HG02981 (cell line): Measurements from ENCODE around the gene HAUS7.

Experiments
- ATAC-seq: cut with Tn5 transposase; IDR thresholded peaks from one replicate; pipeline ENCODE4 v1.9.1; 2021; ENCODE audit warnings: mild to moderate bottlenecking, moderate library complexity; ENCODE audit not compliant: unreplicated experiment

HAUS7 gene

DNA sequence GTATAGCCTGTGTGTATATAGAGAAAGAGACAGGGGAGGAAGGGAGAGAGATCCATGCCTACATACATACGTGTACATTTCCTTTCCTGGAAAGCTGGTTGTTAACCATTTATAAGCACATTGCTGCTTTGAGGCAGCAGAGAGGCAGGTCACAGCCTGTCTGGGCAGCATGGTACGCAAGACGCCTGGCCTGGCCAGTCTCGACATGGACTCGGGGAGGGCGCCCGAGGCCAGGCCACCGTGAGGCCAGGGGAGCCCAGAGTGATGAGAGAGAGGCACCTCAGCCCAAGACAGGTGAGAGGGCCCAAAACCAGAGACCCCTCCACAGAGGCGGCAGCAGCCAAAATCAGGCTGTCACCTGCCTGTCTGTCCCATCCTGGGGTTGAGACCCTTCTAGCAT lies 28.4 kb downstream of the HAUS7 start:
- no peak for ATAC-seq

DNA sequence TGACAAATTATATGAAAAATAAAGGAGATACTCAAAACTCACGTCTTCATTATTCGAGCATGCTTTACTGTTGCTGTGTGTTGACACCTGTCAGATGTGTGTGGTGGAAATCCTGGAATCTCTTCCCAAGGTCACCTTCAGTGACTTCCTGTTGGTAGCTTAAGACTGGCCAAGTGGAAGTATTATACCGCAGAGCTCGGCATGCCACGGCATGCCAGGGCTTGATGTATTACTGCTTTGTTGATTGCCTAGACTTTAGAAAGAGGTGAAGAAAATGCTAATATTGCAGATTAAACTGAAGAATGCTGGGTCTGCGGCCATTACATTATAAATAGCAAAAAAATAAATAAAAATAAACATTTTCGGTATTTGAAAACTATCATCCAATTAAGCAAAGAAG lies 29.1 kb downstream of the HAUS7 start:
- ATAC-seq, result no peak

GRCh38 chrX:153440556-153441135 lies 29.7 kb downstream of the HAUS7 start:
- no peak for ATAC-seq

GRCh38 chrX:153439977-153440376 lies 30.4 kb downstream of the HAUS7 start:
- no peak for ATAC-seq

DNA sequence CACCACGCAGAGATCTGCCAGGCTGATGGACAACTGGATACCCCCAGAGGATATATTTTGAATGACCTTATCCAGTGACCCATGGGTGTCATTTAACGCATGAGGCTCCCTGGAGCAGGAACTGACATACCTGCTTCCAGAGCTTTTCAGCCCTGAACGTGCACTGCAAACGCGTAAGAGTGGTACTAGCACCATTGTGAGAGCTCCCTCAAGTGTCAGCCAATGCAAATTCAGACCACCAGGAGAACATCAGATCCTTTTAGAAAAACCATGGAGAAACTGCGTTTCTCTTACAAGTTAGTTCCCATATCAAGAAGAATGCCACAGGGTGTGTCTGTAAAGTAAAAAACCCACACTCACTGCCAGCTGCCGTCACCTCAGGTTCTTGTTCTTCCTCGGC lies 31.8 kb downstream of the HAUS7 start:
- no peak for ATAC-seq

- no peak for ATAC-seq
Observed at GRCh38 chrX:153435845-153436244, 34.5 kb downstream of the HAUS7 start.

DNA sequence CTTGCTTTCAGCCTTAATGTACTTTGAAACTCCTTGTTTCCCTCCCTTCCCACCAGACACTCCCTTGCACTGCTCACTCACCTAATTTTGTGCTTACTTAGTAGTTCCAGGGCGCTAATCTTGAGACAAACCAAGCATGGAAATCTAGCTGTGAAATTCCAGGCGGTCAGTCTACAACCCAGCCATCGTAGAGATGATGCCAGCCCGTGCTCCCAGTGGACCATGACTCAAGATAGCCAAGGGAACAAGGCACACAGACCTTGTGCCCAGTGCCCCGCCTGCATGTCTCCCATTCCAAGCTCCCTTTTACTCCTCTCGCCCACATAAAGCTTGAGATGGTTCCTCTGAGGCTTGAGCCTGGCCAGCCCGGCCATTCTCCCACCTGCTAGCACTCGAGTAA lies 35.6 kb downstream of the HAUS7 start:
- no peak for ATAC-seq

DNA sequence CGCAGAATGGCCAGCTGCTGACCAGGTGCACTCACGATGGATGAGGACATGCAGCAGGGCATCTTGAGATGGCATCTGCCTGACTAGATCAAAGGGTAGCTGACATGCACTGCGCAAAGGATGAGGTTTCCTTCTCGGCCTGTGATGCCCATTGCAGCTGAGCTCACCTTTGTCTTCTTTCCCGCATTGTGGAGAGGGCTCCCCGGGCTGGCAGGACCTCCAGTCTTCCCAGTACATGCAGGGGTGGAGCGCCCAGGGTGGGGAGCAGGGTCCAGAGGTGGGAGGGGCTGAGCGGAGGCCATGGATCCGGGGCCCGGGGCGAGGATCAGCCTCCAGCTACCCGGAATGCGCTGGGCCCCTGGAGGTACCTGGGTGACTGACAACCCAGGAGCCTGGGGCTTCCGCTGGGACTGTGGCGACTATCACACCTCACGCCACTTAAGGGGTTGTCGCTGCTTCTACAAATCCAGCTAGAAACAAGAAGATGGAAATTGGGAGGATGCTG lies 36.5 kb downstream of the HAUS7 start:
- no peak for ATAC-seq

DNA sequence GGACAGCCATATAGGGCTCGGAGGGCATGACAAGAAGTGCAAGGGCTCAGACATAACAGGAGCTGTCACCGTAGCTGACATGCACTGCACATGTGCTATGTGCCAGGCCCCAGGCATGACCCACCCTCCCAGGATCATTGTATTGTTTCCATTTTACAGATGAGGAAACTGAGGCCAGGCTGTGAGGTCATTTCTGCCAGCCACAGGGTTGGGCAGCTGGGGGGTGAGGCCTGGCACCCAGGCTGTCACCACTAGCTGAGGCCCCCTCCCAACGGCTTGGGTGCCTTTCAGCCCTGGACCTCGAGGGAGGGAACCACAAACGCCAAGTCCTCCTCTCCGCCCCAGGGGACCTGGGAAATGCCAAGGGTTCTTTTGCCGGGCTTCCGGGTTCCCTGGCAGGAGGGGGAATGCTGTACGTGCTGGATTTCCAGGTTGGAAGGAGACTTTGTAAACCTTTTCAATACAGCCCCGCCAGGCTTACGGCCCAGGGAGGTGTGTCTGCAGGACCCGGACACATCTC lies 37.2 kb downstream of the HAUS7 start:
- ATAC-seq, result no peak

- no peak for ATAC-seq
Observed at GRCh38 chrX:153430796-153431195, 39.6 kb downstream of the HAUS7 start.

GRCh38 chrX:153426204-153426603 lies 44.2 kb downstream of the HAUS7 start:
- no peak for ATAC-seq

DNA sequence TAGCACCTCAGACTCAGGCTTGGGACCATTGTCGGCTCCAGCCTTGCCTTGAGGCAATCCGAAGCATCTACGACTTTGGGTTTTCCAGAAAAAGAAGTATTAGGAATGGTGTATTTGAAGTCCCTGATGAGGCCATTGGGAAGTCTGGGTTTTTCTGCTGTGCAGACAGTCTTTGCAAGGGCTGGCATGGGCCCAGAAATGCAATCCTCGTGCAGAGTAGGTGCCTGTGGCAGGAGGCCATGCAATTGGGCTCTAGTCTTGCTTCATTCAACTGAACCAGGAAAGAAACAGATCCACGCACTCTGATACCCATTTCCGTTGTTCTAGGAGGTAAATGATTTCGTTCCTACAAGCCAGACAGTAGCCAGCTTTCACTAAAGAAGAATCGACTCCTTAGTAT lies 46.7 kb downstream of the HAUS7 start:
- ATAC-seq, result no peak

GRCh38 chrX:153421856-153422255 lies 48.5 kb downstream of the HAUS7 start:
- ATAC-seq, result no peak

- no peak for ATAC-seq
Observed at GRCh38 chrX:153420851-153421599, 49.4 kb downstream of the HAUS7 start.

- ATAC-seq, result no peak
Observed at GRCh38 chrX:153417637-153418036, 52.7 kb downstream of the HAUS7 start.

GRCh38 chrX:153416781-153417450 lies 53.5 kb downstream of the HAUS7 start:
- no peak for ATAC-seq

GRCh38 chrX:153414856-153415510 lies 55.4 kb downstream of the HAUS7 start:
- ATAC-seq, result no peak

DNA sequence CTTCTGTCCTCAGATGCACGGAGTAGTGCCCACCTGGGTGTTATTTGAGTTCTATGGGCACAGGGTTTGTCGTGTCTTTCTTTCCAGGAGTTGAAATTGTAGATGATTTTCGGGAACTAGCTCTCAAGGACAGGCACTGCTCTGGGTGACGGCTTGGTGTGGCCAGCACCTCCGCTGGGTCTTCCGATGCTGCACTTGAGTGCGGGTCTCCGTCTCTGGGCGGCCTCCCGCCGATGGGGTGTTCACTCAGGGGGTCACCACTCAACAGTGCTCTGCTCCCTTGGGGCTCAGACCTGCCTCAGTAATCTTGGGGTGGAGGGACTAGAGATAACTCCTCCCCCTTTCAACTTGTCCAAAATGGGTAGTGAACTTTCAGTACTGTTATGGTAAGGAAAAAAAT lies 56.6 kb downstream of the HAUS7 start:
- ATAC-seq, result no peak

DNA sequence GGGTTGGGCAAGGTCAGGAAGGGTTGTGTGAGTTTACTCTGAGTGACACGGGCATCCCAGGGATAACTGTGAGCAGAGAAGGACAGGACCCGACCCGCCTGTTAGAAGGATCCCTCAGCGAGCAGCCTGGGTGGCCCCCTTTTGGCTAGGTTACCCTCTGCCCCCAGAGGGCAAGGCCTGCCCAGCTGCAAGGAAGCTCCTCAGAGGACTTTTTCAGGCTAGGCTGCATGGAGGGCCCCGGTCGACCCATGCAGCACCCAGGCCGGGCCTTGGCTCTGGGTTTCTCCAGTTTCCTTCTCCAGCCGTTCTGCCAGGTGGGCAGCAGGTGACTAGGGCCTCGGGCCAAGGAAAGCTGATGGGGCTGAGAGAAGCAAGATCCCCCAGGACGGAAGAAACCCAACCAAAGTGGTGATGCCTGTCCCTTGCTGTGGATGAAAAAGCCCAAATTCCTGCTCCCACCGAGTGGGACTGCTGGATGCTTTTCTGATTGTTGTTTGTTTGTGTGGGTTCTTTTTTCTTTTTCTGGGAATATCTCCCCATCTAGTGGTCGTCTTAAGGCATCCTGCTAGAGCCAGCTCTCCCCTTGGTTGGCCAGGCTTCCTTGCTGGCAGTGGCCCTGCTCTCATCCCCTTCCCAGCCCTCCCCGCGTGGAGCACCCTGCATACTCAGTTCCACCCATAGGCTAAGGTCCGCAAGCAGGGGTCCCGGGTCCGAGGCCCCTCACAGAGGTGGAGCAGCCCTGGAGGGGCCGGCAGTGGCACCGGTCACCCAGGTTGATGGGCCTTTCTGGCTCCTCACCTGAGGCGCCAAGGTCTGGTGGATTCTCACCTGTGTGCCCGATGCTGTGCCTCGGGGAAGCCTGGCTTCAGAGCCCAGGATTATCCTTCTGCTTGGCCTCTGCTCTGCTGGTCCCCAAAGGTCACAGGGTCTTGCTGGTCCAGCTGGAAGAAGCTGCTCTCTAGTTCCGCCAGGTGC lies 57.3 kb downstream of the HAUS7 start:
- ATAC-seq, result no peak

DNA sequence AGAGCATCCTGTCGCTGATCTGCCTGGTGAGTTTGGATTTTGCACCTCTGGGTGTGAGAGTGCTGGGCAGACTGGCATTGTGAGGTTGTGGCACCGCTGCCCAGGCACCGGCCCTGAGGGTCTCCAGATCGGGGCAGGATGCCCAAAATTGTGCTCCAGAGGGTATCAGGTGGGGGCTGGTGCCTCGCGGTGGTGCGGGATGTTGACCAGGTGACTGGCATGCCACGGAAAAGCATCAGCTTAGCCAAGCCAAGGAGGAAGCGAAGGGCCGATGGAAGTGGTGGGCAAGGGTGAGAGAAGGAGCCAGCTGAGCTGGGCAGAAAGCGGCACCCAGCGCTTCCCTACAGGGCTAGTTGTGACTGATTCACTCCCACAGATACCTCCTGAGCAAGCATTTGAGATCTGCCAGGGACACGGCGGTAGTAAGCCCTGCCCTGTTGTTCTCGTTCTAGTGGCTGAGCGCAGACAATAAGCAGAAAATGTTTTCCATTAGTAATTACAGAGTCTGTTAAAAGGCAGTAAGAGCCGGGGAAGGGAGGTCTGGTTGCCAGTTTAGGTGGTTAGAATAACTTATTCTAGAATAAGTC lies 58.3 kb downstream of the HAUS7 start:
- ATAC-seq, result no peak
